BJ (cell line): ENCODE measurements around the gene KIRREL3. TPM values are rescaled to one million over a fixed set of nuclear protein-coding genes. Genes with fewer than 3 reads are reported as not detected.

Source experiments
- CTCF ChIA-PET: fragments of 350-600 bp; formaldehyde crosslinking; extraction: SDS; loops from one replicate; lab custom pipeline; 2021; ENCODE audit warnings: antibody characterized with exemption, inconsistent platforms; lab: Yijun Ruan, JAX
- POLR2A ChIA-PET: fragments of 300-600 bp; sonication (Branson Sonifier 250); formaldehyde crosslinking; extraction: SDS; loops from one replicate; lab custom pipeline; 2021; ENCODE audit warnings: antibody characterized with exemption; lab: Charles Lee
- DNase-seq: peaks from one replicate; pipeline ENCODE4 v3.0.0-alpha.2; 2011; ENCODE audit warnings: low read depth
- H3K27me3 ChIP-seq: 2 replicates; pipeline ENCODE4 v1.6.0; 2011; ENCODE audit warnings: low read length; ENCODE audit not compliant: control insufficient read depth, insufficient read depth
- H3K36me3 ChIP-seq: 2 replicates; pipeline ENCODE4 v1.5.1; 2011; ENCODE audit warnings: low read length; ENCODE audit not compliant: control insufficient read depth, insufficient read depth
- H3K4me3 ChIP-seq: 2 replicates; pipeline ENCODE4 v1.5.1; 2011; ENCODE audit warnings: low read depth, mild to moderate bottlenecking, control low read depth, low read length
- CTCF ChIP-seq: IDR thresholded peaks from 2 replicates; pipeline ENCODE4 v1.5.1; 2011; ENCODE audit warnings: low read depth, mild to moderate bottlenecking, control low read depth, inconsistent platforms, low read length, moderate library complexity; ENCODE audit not compliant: insufficient read depth
- polyA plus RNA-seq: library from polyadenylated mRNA; depleted of rRNA; stranded (reverse); fragments of >200 nt; gene quantifications from 2 replicates; pipeline ENCODE4 v1.2.3, GENCODE V29; 2011

KIRREL3 gene
- polyA plus RNA-seq, 1 experiment = 19.6 TPM

- TF ChIP-seq CTCF = no peak
- no peak for DNase-seq
- CTCF ChIA-PET = interaction anchor here (1.2 kb wide), 1 partner anchor 11 kb away, joined by 4 read pairs; no protein-coding TSS in a partner anchor
- H3K36me3 ChIP-seq = peaks cover 28% of the 10 kb centered on the region
- POLR2A ChIA-PET = interaction anchor here (0.5 kb wide), 1 partner anchor 9 kb away, joined by 9 read pairs; no protein-coding TSS in a partner anchor
- no peak overlapping the region for H3K4me3 ChIP-seq
- H3K27me3 ChIP-seq = no peaks in the 10 kb centered on the region
These were observed 591.5 kb downstream of the KIRREL3 start for GRCh38 chr11:126408901-126409619.

- Histone ChIP-seq H3K27me3 (no peaks in the 10 kb centered on the region), H3K4me3 (no peak overlapping the region), H3K36me3 (peaks cover 25% of the 10 kb centered on the region)
- CTCF ChIA-PET = no interaction called here
- no peak for DNase-seq
- no peak for TF ChIP-seq CTCF
- POLR2A ChIA-PET = interaction anchor here (0.5 kb wide), 1 partner anchor 9 kb away, joined by 9 read pairs; no protein-coding TSS in a partner anchor
These were observed 592.1 kb downstream of the KIRREL3 start for GRCh38 chr11:126408496-126408895.

GRCh38 chr11:126407682-126408288 lies 592.8 kb downstream of the KIRREL3 start:
- H3K27me3 ChIP-seq = no peaks in the 10 kb centered on the region
- CTCF ChIA-PET = no interaction called here
- H3K36me3 ChIP-seq = peaks cover 22% of the 10 kb centered on the region
- POLR2A ChIA-PET = no interaction called here
- no peak overlapping the region for H3K4me3 ChIP-seq
- DNase-seq = no peak
- no peak for TF ChIP-seq CTCF

GRCh38 chr11:126407101-126407521 lies 593.5 kb downstream of the KIRREL3 start:
- Histone ChIP-seq H3K36me3 (peaks cover 22% of the 10 kb centered on the region), H3K4me3 (no peak overlapping the region), H3K27me3 (no peaks in the 10 kb centered on the region)
- POLR2A ChIA-PET = no interaction called here
- TF ChIP-seq CTCF = no peak
- no peak for DNase-seq
- CTCF ChIA-PET = no interaction called here

- ChIA-PET CTCF (no interaction called here), POLR2A (no interaction called here)
- TF ChIP-seq CTCF = no peak
- DNase-seq = no peak
- H3K36me3 ChIP-seq = peaks cover 22% of the 10 kb centered on the region
- H3K27me3 ChIP-seq = no peaks in the 10 kb centered on the region
- no peak overlapping the region for H3K4me3 ChIP-seq
These were observed 594.2 kb downstream of the KIRREL3 start for GRCh38 chr11:126406368-126406767.
